ENCODE data around the gene FGF12.
"Not testable (repeated sequence)": the region's sequence is repeated elsewhere in the genome, so short reads cannot be mapped to it uniquely, and the experiment has no call there.

FGF12 gene

GRCh38 chr3:192607798-192608197 lies 119.5 kb downstream of the FGF12 start:
- TF ChIP-seq SUZ12 (IDR thresholded peaks at IDR 0.05) (no peak), NFRKB (IDR thresholded peaks at IDR 0.05) (no peak), ZNF384 (IDR thresholded peaks at IDR 0.05) (no peak), FOXK2 (IDR thresholded peaks at IDR 0.05) (no peak), FOXA1 (IDR thresholded peaks at IDR 0.05) (no peak), TARDBP (IDR thresholded peaks at IDR 0.05) (no peak), FOXM1 (IDR thresholded peaks at IDR 0.05; ENCODE audit: borderline replicate concordance) (no peak), PKNOX1 (IDR thresholded peaks at IDR 0.05) (no peak), LEF1 (IDR thresholded peaks at IDR 0.05; ENCODE audit: borderline replicate concordance) (no peak), CTBP1 (IDR thresholded peaks at IDR 0.05; ENCODE audit: borderline replicate concordance) (no peak), BHLHE40 (IDR thresholded peaks at IDR 0.05; ENCODE audit: borderline replicate concordance) (no peak), HDGF (IDR thresholded peaks at IDR 0.05; ENCODE audit: borderline replicate concordance) (no peak), ARNT (IDR thresholded peaks at IDR 0.05) (no peak), L3MBTL2 (conservative IDR thresholded peaks at IDR 0.05) (no peak), SP1 (IDR thresholded peaks at IDR 0.05) (no peak), ELF4 (IDR thresholded peaks at IDR 0.05) (no peak)
- ChIA-PET CTCF (no interaction called here), POLR2A (no interaction called here)
- DNase-seq (ENCODE audit: extremely low spot score) = no peak

GRCh38 chr3:192597913-192598312 lies 129.4 kb downstream of the FGF12 start:
- POLR2A ChIA-PET = no interaction called here
- CTCF ChIA-PET = no interaction called here
- TF ChIP-seq L3MBTL2 (conservative IDR thresholded peaks at IDR 0.05) = no peak
- TF ChIP-seq CTBP1 (IDR thresholded peaks at IDR 0.05; ENCODE audit: borderline replicate concordance) = no peak
- TF ChIP-seq FOXM1 (IDR thresholded peaks at IDR 0.05; ENCODE audit: borderline replicate concordance) = no peak
- no peak for TF ChIP-seq FOXK2 (IDR thresholded peaks at IDR 0.05)
- TF ChIP-seq SP1 (IDR thresholded peaks at IDR 0.05) = no peak
- TF ChIP-seq FOXA1 (IDR thresholded peaks at IDR 0.05) = no peak
- TF ChIP-seq SUZ12 (IDR thresholded peaks at IDR 0.05) = no peak
- TF ChIP-seq ARNT (IDR thresholded peaks at IDR 0.05) = no peak
- no peak for TF ChIP-seq BHLHE40 (IDR thresholded peaks at IDR 0.05; ENCODE audit: borderline replicate concordance)
- TF ChIP-seq TARDBP (IDR thresholded peaks at IDR 0.05) = no peak
- no peak for TF ChIP-seq LEF1 (IDR thresholded peaks at IDR 0.05; ENCODE audit: borderline replicate concordance)
- no peak for TF ChIP-seq HDGF (IDR thresholded peaks at IDR 0.05; ENCODE audit: borderline replicate concordance)
- no peak for TF ChIP-seq ELF4 (IDR thresholded peaks at IDR 0.05)
- TF ChIP-seq NFRKB (IDR thresholded peaks at IDR 0.05) = no peak
- no peak for TF ChIP-seq PKNOX1 (IDR thresholded peaks at IDR 0.05)
- TF ChIP-seq ZNF384 (IDR thresholded peaks at IDR 0.05) = no peak
- no peak for DNase-seq (ENCODE audit: extremely low spot score)

GRCh38 chr3:192597506-192597905 lies 129.8 kb downstream of the FGF12 start:
- TF ChIP-seq HDGF (IDR thresholded peaks at IDR 0.05; ENCODE audit: borderline replicate concordance) (no peak), TARDBP (IDR thresholded peaks at IDR 0.05) (no peak), ARNT (IDR thresholded peaks at IDR 0.05) (no peak), L3MBTL2 (conservative IDR thresholded peaks at IDR 0.05) (no peak)
- POLR2A ChIA-PET = no interaction called here
- CTCF ChIA-PET = no interaction called here
- no peak for DNase-seq (ENCODE audit: extremely low spot score)

GRCh38 chr3:192578729-192579128 lies 148.6 kb downstream of the FGF12 start:
- ChIA-PET POLR2A (no interaction called here), CTCF (no interaction called here)
- TF ChIP-seq FOXA1 (IDR thresholded peaks at IDR 0.05) (no peak), FOXM1 (IDR thresholded peaks at IDR 0.05; ENCODE audit: borderline replicate concordance) (no peak), TARDBP (IDR thresholded peaks at IDR 0.05) (no peak), SP1 (IDR thresholded peaks at IDR 0.05) (no peak), ELF4 (IDR thresholded peaks at IDR 0.05) (no peak), ZNF384 (IDR thresholded peaks at IDR 0.05) (no peak), BHLHE40 (IDR thresholded peaks at IDR 0.05; ENCODE audit: borderline replicate concordance) (no peak), NFRKB (IDR thresholded peaks at IDR 0.05) (no peak), FOXK2 (IDR thresholded peaks at IDR 0.05) (no peak), HDGF (IDR thresholded peaks at IDR 0.05; ENCODE audit: borderline replicate concordance) (no peak), L3MBTL2 (conservative IDR thresholded peaks at IDR 0.05) (no peak)
- no peak for DNase-seq (ENCODE audit: extremely low spot score)

- POLR2A ChIA-PET = no interaction called here
- no peak for DNase-seq (ENCODE audit: extremely low spot score)
- CTCF ChIA-PET = no interaction called here
- TF ChIP-seq PKNOX1 (IDR thresholded peaks at IDR 0.05) = no peak
- no peak for TF ChIP-seq HDGF (IDR thresholded peaks at IDR 0.05; ENCODE audit: borderline replicate concordance)
- TF ChIP-seq SP1 (IDR thresholded peaks at IDR 0.05) = no peak
- no peak for TF ChIP-seq FOXM1 (IDR thresholded peaks at IDR 0.05; ENCODE audit: borderline replicate concordance)
- no peak for TF ChIP-seq SUZ12 (IDR thresholded peaks at IDR 0.05)
- no peak for TF ChIP-seq NFRKB (IDR thresholded peaks at IDR 0.05)
- TF ChIP-seq TARDBP (IDR thresholded peaks at IDR 0.05) = no peak
- no peak for TF ChIP-seq L3MBTL2 (conservative IDR thresholded peaks at IDR 0.05)
- no peak for TF ChIP-seq FOXA1 (IDR thresholded peaks at IDR 0.05)
- no peak for TF ChIP-seq ARNT (IDR thresholded peaks at IDR 0.05)
- TF ChIP-seq ZNF384 (IDR thresholded peaks at IDR 0.05) = no peak
- no peak for TF ChIP-seq FOXK2 (IDR thresholded peaks at IDR 0.05)
- no peak for TF ChIP-seq CTBP1 (IDR thresholded peaks at IDR 0.05; ENCODE audit: borderline replicate concordance)
- no peak for TF ChIP-seq LEF1 (IDR thresholded peaks at IDR 0.05; ENCODE audit: borderline replicate concordance)
- TF ChIP-seq BHLHE40 (IDR thresholded peaks at IDR 0.05; ENCODE audit: borderline replicate concordance) = no peak
- no peak for TF ChIP-seq ELF4 (IDR thresholded peaks at IDR 0.05)
These were observed 149.5 kb downstream of the FGF12 start for GRCh38 chr3:192577811-192578210.

- POLR2A ChIA-PET = no interaction called here
- CTCF ChIA-PET = no interaction called here
- TF ChIP-seq ZNF384 (IDR thresholded peaks at IDR 0.05) = no peak
- TF ChIP-seq FOXA1 (IDR thresholded peaks at IDR 0.05) = no peak
- TF ChIP-seq FOXM1 (IDR thresholded peaks at IDR 0.05; ENCODE audit: borderline replicate concordance) = no peak
- TF ChIP-seq BHLHE40 (IDR thresholded peaks at IDR 0.05; ENCODE audit: borderline replicate concordance) = no peak
- no peak for TF ChIP-seq SUZ12 (IDR thresholded peaks at IDR 0.05)
- no peak for TF ChIP-seq LEF1 (IDR thresholded peaks at IDR 0.05; ENCODE audit: borderline replicate concordance)
- no peak for DNase-seq (ENCODE audit: extremely low spot score)
These were observed 150.1 kb downstream of the FGF12 start for GRCh38 chr3:192577271-192577670.

GRCh38 chr3:192576704-192577103 lies 150.6 kb downstream of the FGF12 start:
- CTCF ChIA-PET; POLR2A ChIA-PET; DNase-seq (ENCODE audit: extremely low spot score): not testable (repeated sequence)
